PC-3 (cell line): ENCODE data around the gene DNER.

Experiments
- CTCF ChIP-seq: fragments of 300-600 bp; sonication (generic); conservative IDR thresholded peaks from 2 replicates; pipeline ENCODE4 v1.5.1; 2017; ENCODE audit warnings: antibody characterized with exemption, low read depth, mild to moderate bottlenecking, low read length
- EZH2 ChIP-seq: fragments of 300-600 bp; sonication (generic); IDR thresholded peaks from one replicate; pipeline ENCODE4 v1.6.1; 2017; ENCODE audit warnings: antibody characterized with exemption, mild to moderate bottlenecking, low read length; ENCODE audit not compliant: unreplicated experiment

- no peak for TF ChIP-seq CTCF
- TF ChIP-seq EZH2 = no peak
Observed at GRCh38 chr2:229612384-229612971, 101.9 kb downstream of the DNER start.
